ENCODE results near the gene MKS1.

Gene MKS1

DNA sequence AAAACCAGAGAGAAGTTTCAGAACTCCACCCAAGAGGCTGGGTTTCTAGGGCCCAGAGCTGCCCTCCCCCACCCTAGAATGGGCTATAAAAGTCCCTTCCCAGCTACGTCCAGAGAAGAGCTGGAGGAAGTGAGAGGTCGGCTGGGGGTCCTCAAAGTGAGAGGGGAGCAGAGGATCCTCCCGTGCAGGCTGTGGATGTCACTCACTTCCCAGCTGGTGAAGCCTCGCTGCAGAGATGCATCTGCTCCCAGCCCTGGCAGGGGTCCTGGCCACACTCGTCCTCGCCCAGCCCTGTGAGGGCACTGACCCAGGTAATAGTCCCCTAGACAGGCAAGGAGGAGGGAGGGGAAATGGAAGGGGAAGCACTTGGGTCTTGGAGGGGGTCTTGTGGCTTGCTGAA, 26.4 kb downstream of the MKS1 start, which contains the start of gene EPX:
Gene EPX (plus strand): TSS at position 115 of the 400 bp plus-strand sequence. CDS start 121 bp downstream, at position 236.
- CTCF ChIA-PET, result interaction anchor here (1.7 to 4.3 kb wide), 2 partner anchors 8 to 12 kb away, joined by 4 to 38 read pairs; no protein-coding TSS in a partner anchor
- TF ChIP-seq, protein P1, sequence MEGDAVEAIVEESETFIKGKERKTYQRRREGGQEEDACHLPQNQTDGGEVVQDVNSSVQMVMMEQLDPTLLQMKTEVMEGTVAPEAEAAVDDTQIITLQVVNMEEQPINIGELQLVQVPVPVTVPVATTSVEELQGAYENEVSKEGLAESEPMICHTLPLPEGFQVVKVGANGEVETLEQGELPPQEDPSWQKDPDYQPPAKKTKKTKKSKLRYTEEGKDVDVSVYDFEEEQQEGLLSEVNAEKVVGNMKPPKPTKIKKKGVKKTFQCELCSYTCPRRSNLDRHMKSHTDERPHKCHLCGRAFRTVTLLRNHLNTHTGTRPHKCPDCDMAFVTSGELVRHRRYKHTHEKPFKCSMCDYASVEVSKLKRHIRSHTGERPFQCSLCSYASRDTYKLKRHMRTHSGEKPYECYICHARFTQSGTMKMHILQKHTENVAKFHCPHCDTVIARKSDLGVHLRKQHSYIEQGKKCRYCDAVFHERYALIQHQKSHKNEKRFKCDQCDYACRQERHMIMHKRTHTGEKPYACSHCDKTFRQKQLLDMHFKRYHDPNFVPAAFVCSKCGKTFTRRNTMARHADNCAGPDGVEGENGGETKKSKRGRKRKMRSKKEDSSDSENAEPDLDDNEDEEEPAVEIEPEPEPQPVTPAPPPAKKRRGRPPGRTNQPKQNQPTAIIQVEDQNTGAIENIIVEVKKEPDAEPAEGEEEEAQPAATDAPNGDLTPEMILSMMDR (IDR thresholded peaks at IDR 0.05; ENCODE audit: control extremely low read depth, extremely low read depth, low read depth, missing control alignments), result no peak
- POLR2A ChIA-PET, result no interaction called here
- DNase-seq (ENCODE audit: extremely low spot score), result no peak

DNA sequence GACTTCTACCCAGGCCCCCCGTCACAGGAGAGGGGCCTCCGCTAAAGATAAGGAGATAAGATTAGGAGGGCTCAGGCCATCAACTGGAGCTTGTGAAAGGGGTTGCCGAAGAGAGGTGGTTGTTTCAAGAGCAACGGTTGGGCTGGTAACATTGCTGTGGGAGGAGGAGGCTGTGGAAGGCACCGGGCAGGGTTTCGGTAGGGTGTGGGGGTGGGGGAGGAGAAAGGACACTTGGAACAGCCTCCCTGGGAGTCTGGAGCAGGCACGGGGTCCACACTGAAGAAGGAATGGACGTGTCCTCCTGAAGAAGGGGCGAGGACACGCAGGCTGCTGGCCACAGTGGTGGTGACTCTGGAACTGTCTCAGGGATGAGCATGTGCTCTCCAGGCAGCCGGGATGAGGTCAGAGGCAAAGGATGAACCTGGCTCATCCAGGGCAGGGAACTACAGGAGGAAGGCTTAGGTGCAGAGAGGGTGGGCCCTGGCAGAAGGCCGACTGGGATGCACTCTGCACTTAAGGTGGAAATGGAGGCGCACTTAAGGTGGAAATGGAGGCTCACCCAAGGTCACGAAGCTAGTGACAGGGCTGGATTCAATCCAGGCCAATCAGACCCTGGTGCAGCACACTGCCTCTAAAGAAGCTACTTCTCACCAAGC, 27.7 kb downstream of the MKS1 start:
- TF ChIP-seq, protein P1 (IDR thresholded peaks at IDR 0.05; ENCODE audit: control extremely low read depth, extremely low read depth, low read depth, missing control alignments), result no peak
- POLR2A ChIA-PET, result no interaction called here
- CTCF ChIA-PET, result interaction anchor here (1.0 to 4.3 kb wide), 3 partner anchors 9 to 58 kb away, joined by 3 to 38 read pairs (median 4); no protein-coding TSS in a partner anchor
- no peak for DNase-seq (ENCODE audit: extremely low spot score)

DNA sequence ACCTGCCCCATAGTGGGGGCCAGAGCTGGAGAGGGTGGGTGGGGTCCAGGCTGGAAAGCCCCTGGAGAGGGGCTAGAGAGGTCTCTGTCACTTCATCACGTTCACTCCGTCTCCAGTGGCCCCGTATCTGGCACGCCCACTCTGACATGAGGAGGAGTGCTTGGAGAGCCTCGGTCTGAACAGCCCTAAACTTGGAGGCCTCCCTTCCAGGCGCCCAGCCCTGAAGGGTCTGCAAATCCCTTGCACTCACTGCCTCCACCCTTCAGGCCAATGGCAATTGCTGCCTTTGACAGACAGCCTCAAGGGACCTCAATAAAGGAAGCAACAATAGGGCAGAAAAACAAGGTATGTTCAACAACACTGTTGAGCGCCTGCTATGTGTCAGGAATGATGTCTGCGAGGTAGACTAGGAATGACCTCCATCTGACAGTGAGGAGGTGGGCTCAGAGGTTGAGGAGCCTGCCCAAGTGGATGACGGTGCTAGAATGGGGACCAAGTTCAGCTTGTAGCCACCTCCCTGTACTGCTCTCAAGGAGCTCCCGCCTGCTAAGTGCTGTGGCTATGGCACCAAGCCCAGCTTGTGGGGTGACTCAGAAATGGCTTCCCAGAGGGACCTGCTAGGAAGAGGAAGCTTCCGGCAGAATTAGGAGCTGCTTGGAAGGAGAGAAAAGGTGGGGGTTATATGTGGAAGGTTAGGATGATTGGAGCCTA, 29.5 kb downstream of the MKS1 start:
- CTCF ChIA-PET, result interaction anchor here (0.5 to 4.3 kb wide), 2 partner anchors 11 to 228 kb away, joined by 3 to 38 read pairs; no protein-coding TSS in a partner anchor
- no peak for DNase-seq (ENCODE audit: extremely low spot score)

DNA sequence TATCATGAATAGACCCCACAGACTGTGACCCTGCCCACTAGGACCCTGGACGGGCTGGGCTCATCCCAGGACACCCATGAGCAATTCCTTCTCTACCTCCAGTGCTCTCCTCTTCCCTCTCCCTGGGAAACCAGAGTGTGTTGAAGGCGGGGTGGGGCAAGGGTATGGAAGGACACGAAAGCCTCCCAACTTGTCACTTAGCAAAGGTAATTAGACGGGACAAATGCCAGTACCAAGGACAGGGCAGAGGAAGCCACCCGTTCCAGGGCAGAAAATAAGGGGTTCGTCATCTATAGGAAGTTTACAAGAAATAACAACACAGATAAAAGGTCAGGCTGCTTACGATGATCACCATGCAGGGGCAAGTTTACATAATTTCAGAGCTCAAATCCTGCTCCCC, 31.4 kb downstream of the MKS1 start:
- no peak for DNase-seq (ENCODE audit: extremely low spot score)
- CTCF ChIA-PET, result interaction anchor here (1.1 to 1.6 kb wide), 2 partner anchors 12 to 267 kb away, joined by 3 read pairs; no protein-coding TSS in a partner anchor
- POLR2A ChIA-PET, result no interaction called here
- TF ChIP-seq, protein P1 (IDR thresholded peaks at IDR 0.05; ENCODE audit: control extremely low read depth, extremely low read depth, low read depth, missing control alignments), result no peak

More for the DNA sequence above, 29.5 kb downstream of the MKS1 start:
- TF ChIP-seq, protein P1 (IDR thresholded peaks at IDR 0.05; ENCODE audit: control extremely low read depth, extremely low read depth, low read depth, missing control alignments), result no peak
- POLR2A ChIA-PET, result no interaction called here

DNA sequence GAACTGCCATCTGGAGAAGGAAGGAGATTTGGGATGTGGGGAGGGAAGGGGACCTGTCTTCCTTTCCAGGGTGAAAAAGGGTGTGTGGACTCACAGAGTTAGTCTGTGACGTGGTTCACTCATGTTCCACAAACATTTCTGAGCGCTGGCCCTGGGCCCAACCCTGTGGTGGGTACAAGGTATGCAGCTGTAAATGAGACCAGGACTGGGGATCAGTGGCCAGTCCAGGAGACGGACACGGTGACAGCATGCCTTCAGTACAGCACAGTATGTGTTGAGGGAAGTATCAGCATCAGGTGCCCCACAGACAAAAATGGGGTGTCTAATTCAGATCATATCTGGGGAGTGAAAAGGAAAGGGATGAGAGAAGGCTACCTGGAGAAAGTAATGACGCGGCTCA, 32.0 kb downstream of the MKS1 start:
- ChIA-PET CTCF (no interaction called here), POLR2A (interaction anchor here (0.6 kb wide), 1 partner anchor 903 kb away, joined by 7 read pairs; no protein-coding TSS in a partner anchor)

DNA sequence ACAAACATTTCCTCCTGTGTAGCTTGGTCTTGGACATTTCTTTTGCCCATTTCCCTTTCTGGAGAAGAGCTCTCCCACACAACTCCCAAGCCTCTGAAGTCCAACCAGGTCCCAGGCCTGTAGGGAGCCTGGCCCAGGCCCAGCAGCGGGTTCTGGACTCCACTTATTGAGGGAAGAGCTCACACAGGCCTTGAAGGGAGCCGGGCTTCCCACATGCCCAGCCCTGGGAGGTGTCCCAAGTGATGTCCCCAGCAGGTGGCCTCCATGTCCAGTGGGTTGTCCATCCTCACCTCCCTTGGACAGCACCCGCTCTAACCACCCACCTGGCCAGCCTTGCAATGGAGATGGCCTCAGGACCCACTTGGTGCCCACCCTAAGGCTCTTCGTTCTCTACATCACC, 32.5 kb downstream of the MKS1 start:
- DNase-seq (ENCODE audit: extremely low spot score), result no peak
- ChIA-PET POLR2A (interaction anchor here (0.6 kb wide), 1 partner anchor 902 kb away, joined by 7 read pairs; no protein-coding TSS in a partner anchor), CTCF (interaction anchor here (1.7 kb wide), 1 partner anchor 63 kb away, joined by 5 read pairs; no protein-coding TSS in a partner anchor)
- TF ChIP-seq, protein P1 (IDR thresholded peaks at IDR 0.05; ENCODE audit: control extremely low read depth, extremely low read depth, low read depth, missing control alignments), result no peak

More for the DNA sequence above, 32.0 kb downstream of the MKS1 start:
- TF ChIP-seq, protein P1 (IDR thresholded peaks at IDR 0.05; ENCODE audit: control extremely low read depth, extremely low read depth, low read depth, missing control alignments), result no peak
- no peak for DNase-seq (ENCODE audit: extremely low spot score)
